Caco-2 (cell line): Measurements from ENCODE around the gene ZNF783. TPM values are rescaled to one million over a fixed set of nuclear protein-coding genes. Genes with fewer than 3 reads are reported as not detected.

Experiments
- BruUV-seq: library from RNA; stranded (reverse); fragments of 400-500 nt; replicated peaks from 2 replicates; lab custom pipeline; 2021; lab: Mats Ljungman, UMichigan
- CTCF ChIA-PET: fragments of 300-600 bp; sonication (Branson Sonifier 250); formaldehyde crosslinking; loops from one replicate; lab custom pipeline; 2022; ENCODE audit warnings: antibody characterized with exemption; lab: Charles Lee
- POLR2A ChIA-PET: fragments of 300-600 bp; sonication (Branson Sonifier 250); formaldehyde crosslinking; loops from one replicate; lab custom pipeline; 2022; ENCODE audit warnings: antibody characterized with exemption; lab: Charles Lee
- DNase-seq, 2 experiments: peaks; one replicate each; pipeline versions ENCODE4 v3.0.0 to v3.0.0-alpha.2; 2020 to 2022
- H3K27me3 ChIP-seq: replicated peaks from 2 replicates; pipeline ENCODE4 v1.6.0; 2011; ENCODE audit warnings: low read length; ENCODE audit not compliant: control insufficient read depth, insufficient read depth
- H3K36me3 ChIP-seq: 2 replicates; pipeline ENCODE4 v1.5.1; 2011; ENCODE audit warnings: low read length; ENCODE audit not compliant: control insufficient read depth, insufficient read depth
- H3K4me1 ChIP-seq: fragments of 250-450 bp; sonication (Bioruptor Pico); 2 replicates; pipeline ENCODE4 v1.5.1; 2020; ENCODE audit warnings: mild to moderate bottlenecking
- H3K4me3 ChIP-seq: 2 replicates; pipeline ENCODE4 v1.5.1; 2011; ENCODE audit warnings: low read depth, mild to moderate bottlenecking, control low read depth, low read length
- H3K9me3 ChIP-seq: fragments of 250-450 bp; sonication (Bioruptor Pico); 2 replicates; pipeline ENCODE4 v1.5.1; 2020; ENCODE audit warnings: mild to moderate bottlenecking, moderate library complexity
- H3K27ac Mint-ChIP-seq: one replicate; pipeline ENCODE4 v1.8.0; 2022; ENCODE audit warnings: mixed read lengths; ENCODE audit not compliant: unreplicated experiment
- H3K27me3 Mint-ChIP-seq: one replicate; pipeline ENCODE4 v1.8.0; 2022; ENCODE audit warnings: mixed read lengths; ENCODE audit not compliant: insufficient read depth, unreplicated experiment
- H3K36me3 Mint-ChIP-seq: one replicate; pipeline ENCODE4 v1.8.0; 2022; ENCODE audit warnings: mild to moderate bottlenecking, mixed read lengths; ENCODE audit not compliant: insufficient read depth, unreplicated experiment
- H3K4me1 Mint-ChIP-seq: one replicate; pipeline ENCODE4 v1.8.0; 2022; ENCODE audit warnings: low read depth, mixed read lengths; ENCODE audit not compliant: unreplicated experiment
- H3K4me3 Mint-ChIP-seq: one replicate; pipeline ENCODE4 v1.8.0; 2022; ENCODE audit warnings: mild to moderate bottlenecking, moderate library complexity, mixed read lengths; ENCODE audit not compliant: unreplicated experiment
- H3K9me3 Mint-ChIP-seq: one replicate; pipeline ENCODE4 v1.8.0; 2022; ENCODE audit warnings: mixed read lengths; ENCODE audit not compliant: unreplicated experiment
- CTCF ChIP-seq, 2 experiments: fragments of 200-600 bp in 1 of 2; IDR thresholded peaks; 1 replicate in 1 of 2; 2 replicates in 1 of 2; pipeline versions ENCODE4 v1.5.1 to v1.8.0; 2011 to 2022; ENCODE audit warnings: antibody characterized with exemption in 1 of 2, control low read depth in 1 of 2, inconsistent platforms in 1 of 2, low read depth in 1 of 2, low read length in 1 of 2, mild to moderate bottlenecking in 1 of 2, moderate library complexity in 1 of 2; ENCODE audit not compliant: insufficient read depth in 1 of 2, severe bottlenecking in 1 of 2, unreplicated experiment in 1 of 2
- intact Hi-C: fragments of 100-400 bp; cut with micrococcal nuclease; formaldehyde crosslinking; loops from one replicate; pipeline ENCODE4 v1.10.0; 2022; ENCODE audit not compliant: unreplicated experiment
- total RNA-seq: library from RNA; stranded (reverse); gene quantifications from 2 replicates; pipeline ENCODE4 v1.2.3, GENCODE V29; 2022

The ZNF783 gene
- total RNA-seq, 1 experiment from 2014 or later, result 27.3 TPM

GRCh38 chr7:149226840-149227494 lies 35.0 kb upstream of the ZNF783 start:
- no peak overlapping the region for H3K4me3 ChIP-seq
- no peaks in the 10 kb centered on the region for H3K9me3 Mint-ChIP-seq
- no peak for TF ChIP-seq CTCF (IDR thresholded peaks at IDR 0.05; ENCODE audit: insufficient read depth in 1 of 2, low read depth in 1 of 2, low read length in 1 of 2, severe bottlenecking in 1 of 2, unreplicated experiment in 1 of 2)
- H3K27me3 ChIP-seq, result no peaks in the 10 kb centered on the region
- intact Hi-C loops, result no loop called here
- H3K4me1 ChIP-seq, result no peaks in the 10 kb centered on the region
- H3K36me3 Mint-ChIP-seq, result peaks cover 52% of the 10 kb centered on the region
- CTCF ChIA-PET, result no interaction called here
- H3K27ac Mint-ChIP-seq, result no peak overlapping the region
- H3K4me3 Mint-ChIP-seq, result no peak overlapping the region
- POLR2A ChIA-PET, result no interaction called here
- no peaks in the 10 kb centered on the region for H3K9me3 ChIP-seq
- no peaks in the 10 kb centered on the region for H3K4me1 Mint-ChIP-seq
- no peaks in the 10 kb centered on the region; the same call in 1 of the 2 replicates for H3K36me3 ChIP-seq
- H3K27me3 Mint-ChIP-seq, result no peaks in the 10 kb centered on the region
- DNase-seq, result no peak
- BruUV-seq, result no TSS peak

- CTCF ChIA-PET, result interaction anchor here (1.2 kb wide), 1 partner anchor 33 kb away, joined by 3 read pairs; the partner anchor contains the start of gene ZNF783
- H3K9me3 ChIP-seq, result no peaks in the 10 kb centered on the region
- no peaks in the 10 kb centered on the region for H3K4me1 ChIP-seq
- no peaks in the 10 kb centered on the region for H3K9me3 Mint-ChIP-seq
- no peak for DNase-seq
- H3K27me3 ChIP-seq, result no peaks in the 10 kb centered on the region
- POLR2A ChIA-PET, result interaction anchor here (0.6 kb wide), 1 partner anchor 854 kb away, joined by 3 read pairs; no protein-coding TSS in a partner anchor
- BruUV-seq, result TSS peak; percentile 33
- H3K4me3 Mint-ChIP-seq, result no peak overlapping the region
- TF ChIP-seq CTCF (IDR thresholded peaks at IDR 0.05; ENCODE audit: insufficient read depth in 1 of 2, low read depth in 1 of 2, low read length in 1 of 2, severe bottlenecking in 1 of 2, unreplicated experiment in 1 of 2), result no peak
- no peaks in the 10 kb centered on the region; the same call in 1 of the 2 replicates for H3K36me3 ChIP-seq
- H3K27me3 Mint-ChIP-seq, result no peaks in the 10 kb centered on the region
- H3K4me3 ChIP-seq, result no peak overlapping the region
- intact Hi-C loops, result loop anchor here (2.0 kb wide), 1 partner anchor 34 kb away; the partner anchor contains the start of gene ZNF282
- no peak overlapping the region for H3K27ac Mint-ChIP-seq
- peaks cover 51% of the 10 kb centered on the region for H3K36me3 Mint-ChIP-seq
- no peaks in the 10 kb centered on the region for H3K4me1 Mint-ChIP-seq
Measured at GRCh38 chr7:149228831-149229471, 33.0 kb upstream of the ZNF783 start.

- no peak overlapping the region for H3K4me3 Mint-ChIP-seq
- Histone ChIP-seq H3K36me3 (no peaks in the 10 kb centered on the region), H3K4me1 (no peaks in the 10 kb centered on the region), H3K27me3 (no peaks in the 10 kb centered on the region), H3K4me3 (no peak overlapping the region), H3K9me3 (no peaks in the 10 kb centered on the region)
- BruUV-seq, result no TSS peak
- ChIA-PET CTCF (interaction anchor here (1.2 kb wide), 1 partner anchor 32 kb away, joined by 3 read pairs; the partner anchor contains the start of gene ZNF783), POLR2A (interaction anchor here (0.6 kb wide), 1 partner anchor 855 kb away, joined by 3 read pairs; no protein-coding TSS in a partner anchor)
- H3K27me3 Mint-ChIP-seq, result no peaks in the 10 kb centered on the region
- H3K36me3 Mint-ChIP-seq, result peaks cover 46% of the 10 kb centered on the region
- H3K27ac Mint-ChIP-seq, result peak overlapping the region; percentile 21
- no peak for DNase-seq
- intact Hi-C loops, result loop anchor here (2.0 kb wide), 1 partner anchor 35 kb away; the partner anchor contains the start of gene ZNF282
- no peaks in the 10 kb centered on the region for H3K9me3 Mint-ChIP-seq
- TF ChIP-seq CTCF (IDR thresholded peaks at IDR 0.05; ENCODE audit: insufficient read depth in 1 of 2, low read depth in 1 of 2, low read length in 1 of 2, severe bottlenecking in 1 of 2, unreplicated experiment in 1 of 2), result no peak
- H3K4me1 Mint-ChIP-seq, result no peaks in the 10 kb centered on the region
Measured at GRCh38 chr7:149229526-149229925, 32.5 kb upstream of the ZNF783 start.
